Cardiac muscle cell (in vitro differentiated cells and primary cell): Measurements from ENCODE around the gene AUTS2. TPM values are rescaled to one million over a fixed set of nuclear protein-coding genes. Genes with fewer than 3 reads are reported as not detected.

Source experiments
- DNase-seq, 2 donors: peaks; one replicate each; pipeline versions ENCODE4 v3.0.0 to v3.0.0-alpha.2; 2010 to 2017; ENCODE audit warnings: low read depth in 1 of 2, low spot score in 1 of 2
- H3K27ac ChIP-seq: fragments of 200-600 bp; sonication (generic); 2 replicates; pipeline ENCODE4 v1.5.1; 2016
- H3K27me3 ChIP-seq: fragments of 200-600 bp; sonication (generic); 2 replicates; pipeline ENCODE4 v1.6.0; 2016; ENCODE audit warnings: control low read depth
- H3K36me3 ChIP-seq: fragments of 200-600 bp; sonication (generic); 2 replicates; pipeline ENCODE4 v1.5.1; 2016; ENCODE audit warnings: control low read depth
- H3K4me1 ChIP-seq: fragments of 200-600 bp; sonication (generic); 2 replicates; pipeline ENCODE4 v1.8.1; 2017; ENCODE audit warnings: low read depth, mild to moderate bottlenecking, mixed run types
- H3K4me3 ChIP-seq: fragments of 200-600 bp; sonication (generic); 2 replicates; pipeline ENCODE4 v1.5.1; 2016; ENCODE audit warnings: mild to moderate bottlenecking
- H3K9me3 ChIP-seq: fragments of 200-600 bp; sonication (generic); 2 replicates; pipeline ENCODE4 v1.5.1; 2017; ENCODE audit warnings: low read depth, mild to moderate bottlenecking, control low read depth
- polyA plus RNA-seq: library from polyadenylated mRNA; unstranded; fragments of >200 nt; fragmentation: Nextera tagmentation; extraction: Ambion mirVana; gene quantifications from 2 replicates; pipeline ENCODE4 v1.2.1, GENCODE V29; 2016
- total RNA-seq: library from RNA; depleted of rRNA; stranded (reverse); fragments of >200 nt; gene quantifications from 2 replicates; pipeline ENCODE4 v1.2.3, GENCODE V29; 2016
- TF ChIP-seq, protein P1 (sequence below): IDR thresholded peaks from 2 replicates; pipeline ENCODE4 v1.5.1; 2012; ENCODE audit warnings: low read depth, mild to moderate bottlenecking, low read length

The AUTS2 gene
- total and polyA plus RNA-seq, 2 experiments from 2014 or later = 41.0 to 45.5 TPM

GRCh38 chr7:70051726-70052125 is 453.5 kb downstream of the AUTS2 start:
- DNase-seq = no peak
- Histone ChIP-seq H3K36me3 (no peaks in the 10 kb centered on the region), H3K4me1 (peaks cover 23% of the 10 kb centered on the region), H3K9me3 (no peaks in the 10 kb centered on the region), H3K4me3 (no peak overlapping the region), H3K27ac (no peak overlapping the region), H3K27me3 (no peaks in the 10 kb centered on the region)
- TF ChIP-seq, protein P1, sequence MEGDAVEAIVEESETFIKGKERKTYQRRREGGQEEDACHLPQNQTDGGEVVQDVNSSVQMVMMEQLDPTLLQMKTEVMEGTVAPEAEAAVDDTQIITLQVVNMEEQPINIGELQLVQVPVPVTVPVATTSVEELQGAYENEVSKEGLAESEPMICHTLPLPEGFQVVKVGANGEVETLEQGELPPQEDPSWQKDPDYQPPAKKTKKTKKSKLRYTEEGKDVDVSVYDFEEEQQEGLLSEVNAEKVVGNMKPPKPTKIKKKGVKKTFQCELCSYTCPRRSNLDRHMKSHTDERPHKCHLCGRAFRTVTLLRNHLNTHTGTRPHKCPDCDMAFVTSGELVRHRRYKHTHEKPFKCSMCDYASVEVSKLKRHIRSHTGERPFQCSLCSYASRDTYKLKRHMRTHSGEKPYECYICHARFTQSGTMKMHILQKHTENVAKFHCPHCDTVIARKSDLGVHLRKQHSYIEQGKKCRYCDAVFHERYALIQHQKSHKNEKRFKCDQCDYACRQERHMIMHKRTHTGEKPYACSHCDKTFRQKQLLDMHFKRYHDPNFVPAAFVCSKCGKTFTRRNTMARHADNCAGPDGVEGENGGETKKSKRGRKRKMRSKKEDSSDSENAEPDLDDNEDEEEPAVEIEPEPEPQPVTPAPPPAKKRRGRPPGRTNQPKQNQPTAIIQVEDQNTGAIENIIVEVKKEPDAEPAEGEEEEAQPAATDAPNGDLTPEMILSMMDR = no peak

DNA sequence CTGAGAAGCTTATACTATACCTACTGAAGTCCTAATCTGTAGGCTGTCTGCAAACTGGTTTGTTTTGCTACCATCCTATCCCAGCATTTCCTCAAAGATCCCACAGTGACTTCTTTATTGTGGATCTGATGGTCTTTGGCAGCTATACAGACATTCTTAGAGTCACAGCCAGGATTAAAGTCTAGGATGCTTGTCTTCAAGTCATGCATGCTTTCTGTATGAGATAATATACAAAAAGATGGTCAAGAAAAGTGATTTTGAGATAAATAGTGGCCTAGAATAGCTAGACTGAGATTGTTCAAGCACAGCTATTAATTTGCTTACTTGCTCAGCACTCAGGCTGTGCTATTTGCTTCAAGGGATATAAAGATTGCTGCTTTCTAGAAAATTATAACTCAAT is 454.4 kb downstream of the AUTS2 start:
- H3K9me3 ChIP-seq = no peaks in the 10 kb centered on the region

GRCh38 chr7:70053421-70053820 is 455.1 kb downstream of the AUTS2 start:
- TF ChIP-seq, protein P1 = no peak
- Histone ChIP-seq H3K36me3 (no peaks in the 10 kb centered on the region), H3K4me3 (no peak overlapping the region), H3K4me1 (peaks cover 30% of the 10 kb centered on the region), H3K9me3 (no peaks in the 10 kb centered on the region), H3K27me3 (no peaks in the 10 kb centered on the region), H3K27ac (no peak overlapping the region)
- DNase-seq = no peak

More for the DNA sequence above, 454.4 kb downstream of the AUTS2 start:
- DNase-seq = peak in 1 of 2 donors; percentile 35
- Histone ChIP-seq H3K4me1 (peaks cover 29% of the 10 kb centered on the region), H3K36me3 (no peaks in the 10 kb centered on the region), H3K4me3 (no peak overlapping the region), H3K27me3 (no peaks in the 10 kb centered on the region), H3K27ac (no peak overlapping the region)
- TF ChIP-seq, protein P1 = no peak

GRCh38 chr7:70053989-70054388 is 455.7 kb downstream of the AUTS2 start:
- Histone ChIP-seq H3K4me1 (peaks cover 30% of the 10 kb centered on the region), H3K27ac (no peak overlapping the region), H3K36me3 (no peaks in the 10 kb centered on the region), H3K27me3 (no peaks in the 10 kb centered on the region), H3K4me3 (no peak overlapping the region), H3K9me3 (no peaks in the 10 kb centered on the region)
- no peak for DNase-seq
- TF ChIP-seq, protein P1 = no peak

DNA sequence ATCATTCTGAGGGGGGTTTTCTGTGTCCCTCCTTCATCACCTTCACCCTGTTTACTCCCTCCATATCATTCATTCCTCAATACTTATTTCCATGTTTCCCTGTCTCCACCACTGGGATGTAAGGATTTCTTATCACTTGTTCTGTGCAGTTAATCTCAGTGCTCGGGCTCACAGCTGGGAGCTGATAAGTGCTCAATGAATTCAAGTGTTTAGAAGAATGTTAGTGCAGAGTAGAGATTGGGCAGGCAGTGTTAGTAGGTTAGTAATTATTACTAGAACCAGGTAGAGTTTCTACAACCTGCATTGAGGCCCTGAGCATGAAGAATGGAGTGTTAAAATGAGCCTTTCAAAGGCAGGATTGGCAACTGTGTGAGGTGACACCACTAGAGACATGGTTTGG is 458.1 kb downstream of the AUTS2 start:
- H3K36me3 ChIP-seq = no peaks in the 10 kb centered on the region

More for the DNA sequence above, 458.1 kb downstream of the AUTS2 start:
- H3K27ac ChIP-seq = no peak overlapping the region
- H3K4me1 ChIP-seq = peaks cover 43% of the 10 kb centered on the region
- TF ChIP-seq, protein P1 = no peak
- H3K4me3 ChIP-seq = no peak overlapping the region
- no peaks in the 10 kb centered on the region for H3K9me3 ChIP-seq
- peak in 1 of 2 donors; percentile 48 for DNase-seq
- no peaks in the 10 kb centered on the region for H3K27me3 ChIP-seq
